GM15510 (cell line): ENCODE data around the gene PIP5K1C.

Source experiments
- POLR2A ChIP-seq: IDR thresholded peaks from 3 replicates; pipeline ENCODE4 v1.6.1; 2011; ENCODE audit warnings: borderline replicate concordance; ENCODE audit not compliant: insufficient read length; ENCODE audit errors: extremely low read depth

PIP5K1C gene

DNA sequence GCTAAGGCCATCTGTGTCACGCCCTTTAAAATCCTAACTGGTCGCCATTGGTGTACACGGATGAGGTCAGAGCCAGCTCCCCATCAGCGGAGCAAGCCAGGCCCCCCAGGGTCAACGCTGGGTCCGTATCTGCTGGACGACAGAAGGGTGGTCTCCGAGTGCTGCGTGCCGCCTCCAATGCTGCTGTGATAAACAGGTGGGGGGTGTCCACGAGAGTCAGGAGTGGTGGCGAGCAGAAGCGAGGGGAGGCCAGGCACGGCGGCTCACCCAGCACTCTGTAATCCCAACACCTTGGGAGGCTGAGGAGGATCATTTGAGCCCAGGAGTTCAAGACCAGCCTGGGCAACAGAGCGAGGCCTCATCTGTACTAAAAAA, 42.9 kb downstream of the PIP5K1C start:
- no peak for TF ChIP-seq POLR2A

DNA sequence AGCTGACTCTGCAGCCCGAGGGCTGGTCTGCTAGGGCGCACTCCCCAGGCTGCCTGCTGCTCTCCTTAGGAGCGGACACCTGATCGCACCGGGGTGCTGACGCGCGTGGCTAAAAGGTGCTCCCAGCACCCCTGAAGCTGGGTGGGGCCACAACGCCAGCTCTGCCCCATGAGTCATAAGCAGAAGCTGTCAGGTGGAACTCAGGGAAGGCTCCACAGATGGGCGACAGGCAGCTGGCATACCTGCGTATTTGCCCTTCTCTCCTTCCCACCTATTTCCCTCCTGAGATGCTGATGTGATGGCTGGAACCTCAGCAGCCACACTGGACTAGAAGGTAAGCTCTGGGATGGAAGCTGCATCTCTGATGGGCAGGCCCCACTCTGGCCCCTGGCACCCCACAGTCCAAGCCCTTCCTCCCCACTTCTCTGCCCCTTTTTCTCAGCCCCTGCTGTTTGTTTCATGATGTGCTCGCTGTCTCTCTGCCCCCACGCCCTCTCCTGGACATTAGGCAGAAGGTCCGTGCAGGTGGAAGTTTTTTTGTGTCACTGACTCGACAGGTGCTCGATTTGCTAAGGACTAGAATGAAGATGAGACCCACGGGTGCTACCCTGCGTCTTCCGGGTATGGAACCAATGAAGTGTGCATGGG, 43.4 kb downstream of the PIP5K1C start:
- TF ChIP-seq POLR2A = no peak

DNA sequence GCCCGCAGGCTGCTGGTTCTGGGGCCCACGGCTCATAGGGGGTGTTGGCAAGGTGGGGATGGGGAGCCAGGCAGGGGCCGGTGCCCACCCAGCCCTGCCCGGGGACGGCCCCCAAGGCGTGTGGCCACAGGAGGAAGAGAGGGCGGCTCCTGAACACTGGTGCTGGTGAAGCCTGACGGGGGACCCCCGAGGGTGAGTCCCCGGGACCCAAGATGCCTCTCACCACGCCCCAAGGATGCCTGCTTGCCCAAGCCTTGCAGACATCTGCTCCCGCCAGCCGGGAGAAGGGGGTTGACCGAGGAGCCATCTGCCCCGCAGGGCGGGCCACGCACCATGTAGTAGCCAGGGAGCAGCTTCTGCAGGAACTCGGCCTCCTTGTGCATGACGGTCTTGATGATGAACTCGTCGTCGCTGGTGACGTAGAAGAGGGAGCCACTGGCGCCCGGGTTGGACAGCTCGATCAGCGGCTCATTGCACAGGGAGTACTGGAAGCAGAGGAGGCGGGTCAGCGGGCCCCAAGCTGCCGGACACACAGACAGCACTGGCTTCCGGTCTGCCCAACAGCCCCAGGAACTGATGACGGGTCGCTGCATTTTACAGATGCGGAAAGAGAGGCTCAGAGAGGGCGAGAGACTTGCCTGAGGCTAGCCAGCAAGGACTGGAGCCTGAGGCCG, 44.1 kb downstream of the PIP5K1C start:
- TF ChIP-seq POLR2A = no peak

DNA sequence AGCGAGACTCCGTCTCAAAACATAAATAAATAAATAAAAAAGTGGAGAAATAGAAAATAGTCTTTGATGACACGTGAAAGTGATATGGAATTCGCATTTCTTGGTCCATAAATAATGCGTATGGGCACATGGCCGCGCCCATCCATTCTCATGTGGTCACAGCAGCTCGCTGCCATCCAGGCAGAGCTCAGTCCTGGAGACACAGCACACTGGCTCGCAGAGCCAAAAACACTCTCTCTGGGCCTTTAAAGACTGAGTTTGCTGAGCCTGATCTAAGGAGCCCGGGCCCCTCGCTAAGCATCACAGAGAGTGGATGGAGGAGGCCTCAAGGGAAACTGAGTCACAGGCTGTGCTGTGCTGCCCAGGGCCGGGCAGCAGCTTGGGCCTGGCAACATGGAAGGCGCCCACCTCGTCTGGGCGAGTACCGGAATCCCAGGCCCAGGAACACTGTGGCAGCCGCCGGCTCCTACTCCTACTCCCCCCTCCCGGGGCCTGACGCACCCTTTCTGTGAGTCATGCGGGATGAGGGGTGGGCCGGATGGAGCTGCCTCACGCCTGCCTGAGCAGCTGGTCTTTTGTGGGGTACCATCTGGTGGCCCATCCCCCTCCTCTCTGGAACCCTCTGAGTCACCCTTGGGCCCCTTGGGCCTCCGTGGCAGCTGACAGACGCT, 44.7 kb downstream of the PIP5K1C start:
- no peak for TF ChIP-seq POLR2A

DNA sequence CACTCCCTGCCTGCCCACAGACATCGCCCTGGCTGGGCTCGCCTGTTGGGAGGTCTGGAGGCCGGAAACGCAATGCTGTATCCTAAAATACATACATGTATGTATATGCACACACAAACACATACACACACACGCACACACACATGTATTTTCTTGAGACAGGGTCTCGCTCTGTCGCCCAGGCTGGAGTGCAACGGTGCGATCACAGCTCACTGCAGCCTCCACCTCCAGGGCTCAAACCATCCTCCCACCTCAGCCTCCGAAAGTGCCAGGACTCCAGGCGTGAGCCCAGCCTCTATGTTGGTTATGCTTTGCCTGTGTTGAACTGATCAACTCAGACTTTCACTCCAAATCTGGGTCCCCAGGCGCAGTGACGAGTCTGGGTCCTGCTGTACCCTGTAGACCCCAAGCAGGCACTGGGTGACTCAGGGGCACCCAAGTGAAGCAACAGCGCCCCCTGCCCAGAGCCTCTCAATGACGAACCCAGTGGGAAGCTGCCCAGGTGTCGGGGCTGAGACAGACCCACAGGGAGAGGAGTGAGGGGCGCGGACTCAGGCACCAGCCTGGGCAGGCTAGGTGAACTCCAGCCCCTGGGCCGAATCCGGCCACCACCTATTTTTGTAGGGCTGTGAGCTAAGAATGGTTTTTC, 46.3 kb downstream of the PIP5K1C start:
- TF ChIP-seq POLR2A = no peak

DNA sequence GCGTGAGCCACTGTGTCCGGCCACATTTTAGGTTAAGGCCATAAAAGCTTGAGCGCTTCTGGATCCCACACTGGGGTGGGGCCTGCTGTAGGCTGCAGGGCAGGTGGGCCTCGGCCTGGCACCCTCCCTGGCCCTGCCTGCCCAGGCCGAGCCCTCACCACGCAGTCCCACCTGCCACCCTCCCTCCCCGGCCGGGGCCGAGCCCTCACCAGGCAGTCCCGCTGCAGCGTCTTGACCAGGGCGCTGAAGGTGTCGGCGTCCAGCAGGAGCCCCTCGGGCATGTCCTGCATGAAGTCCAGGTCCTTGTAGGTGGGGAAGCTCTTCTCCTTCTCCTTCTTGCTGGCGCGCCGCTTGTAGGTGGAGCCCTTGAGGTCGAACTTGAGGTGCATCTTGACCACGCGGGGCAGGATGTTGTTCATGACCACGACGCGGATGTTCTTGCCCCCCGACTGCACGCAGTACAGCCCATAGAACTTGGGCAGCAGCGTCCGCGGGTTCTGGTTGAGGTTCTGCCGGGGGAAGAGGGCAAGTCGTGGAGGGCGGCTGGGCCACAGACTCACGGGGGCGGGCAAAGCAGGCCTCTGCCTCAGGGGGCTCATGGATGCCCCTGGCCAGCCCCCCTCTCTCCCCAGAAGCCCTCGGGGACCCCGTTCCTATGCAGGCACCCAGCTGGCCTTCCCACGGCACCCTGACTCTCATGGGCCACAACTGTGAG, 47.0 kb downstream of the PIP5K1C start:
- no peak for TF ChIP-seq POLR2A

DNA sequence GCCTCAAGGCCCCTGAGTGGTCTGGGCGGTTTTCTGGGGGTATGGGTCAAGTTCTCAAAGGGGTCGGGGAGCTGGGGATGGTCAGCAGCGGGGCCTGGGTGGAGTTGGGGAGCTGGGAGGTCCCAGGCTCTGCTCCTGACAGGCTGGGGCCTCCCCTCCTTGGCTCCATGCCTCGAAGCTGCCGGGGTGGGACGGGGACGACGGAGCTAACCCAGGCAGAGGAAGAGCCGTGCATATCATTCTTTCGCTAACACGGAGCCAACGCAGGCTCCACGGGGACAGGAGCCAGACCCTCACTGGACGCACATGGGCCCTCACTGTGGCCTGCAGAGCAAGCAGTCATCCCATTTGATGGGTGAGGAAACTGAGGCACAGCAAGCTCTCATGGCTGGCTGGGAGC, 47.8 kb downstream of the PIP5K1C start:
- TF ChIP-seq POLR2A = no peak

DNA sequence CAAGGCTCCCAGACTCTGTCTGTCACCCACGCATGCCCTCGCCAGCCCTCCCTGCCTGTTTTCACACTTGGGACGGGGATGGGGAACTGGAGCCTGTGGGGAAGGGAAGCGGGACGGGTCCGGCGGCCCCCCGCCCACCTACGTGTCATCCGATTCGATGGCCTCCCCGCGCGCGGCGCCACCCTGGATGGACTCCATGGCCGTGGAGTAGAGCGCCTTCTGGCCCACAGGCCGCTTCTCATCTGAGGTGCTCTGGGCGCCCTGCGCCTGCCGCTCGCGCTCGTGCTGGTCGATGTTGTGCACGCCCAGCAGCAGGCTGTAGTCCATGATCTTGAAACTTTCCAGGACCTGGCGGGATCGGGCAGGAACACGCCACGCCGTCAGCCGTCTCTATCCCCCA, 48.6 kb downstream of the PIP5K1C start:
- TF ChIP-seq POLR2A = no peak

DNA sequence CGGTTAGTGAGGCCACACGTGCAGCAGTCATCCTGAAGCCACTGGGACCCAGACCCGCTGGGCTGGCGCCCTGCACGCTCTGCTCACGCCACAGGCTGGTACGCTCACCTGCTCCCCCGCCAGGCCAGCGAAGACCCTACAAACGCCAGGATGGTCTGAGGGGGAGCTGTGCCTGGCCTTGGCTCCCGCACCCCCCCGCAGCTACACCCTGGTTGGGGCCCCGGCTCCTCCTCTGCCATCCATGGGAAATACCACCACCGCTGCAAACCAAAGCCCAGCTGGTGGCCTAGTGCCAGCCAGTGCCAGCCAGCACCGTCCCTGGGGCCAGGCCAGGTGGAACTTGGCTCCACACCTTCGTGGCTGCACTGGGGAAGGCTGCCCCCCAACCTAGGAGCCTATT, 50.4 kb downstream of the PIP5K1C start:
- no peak for TF ChIP-seq POLR2A

DNA sequence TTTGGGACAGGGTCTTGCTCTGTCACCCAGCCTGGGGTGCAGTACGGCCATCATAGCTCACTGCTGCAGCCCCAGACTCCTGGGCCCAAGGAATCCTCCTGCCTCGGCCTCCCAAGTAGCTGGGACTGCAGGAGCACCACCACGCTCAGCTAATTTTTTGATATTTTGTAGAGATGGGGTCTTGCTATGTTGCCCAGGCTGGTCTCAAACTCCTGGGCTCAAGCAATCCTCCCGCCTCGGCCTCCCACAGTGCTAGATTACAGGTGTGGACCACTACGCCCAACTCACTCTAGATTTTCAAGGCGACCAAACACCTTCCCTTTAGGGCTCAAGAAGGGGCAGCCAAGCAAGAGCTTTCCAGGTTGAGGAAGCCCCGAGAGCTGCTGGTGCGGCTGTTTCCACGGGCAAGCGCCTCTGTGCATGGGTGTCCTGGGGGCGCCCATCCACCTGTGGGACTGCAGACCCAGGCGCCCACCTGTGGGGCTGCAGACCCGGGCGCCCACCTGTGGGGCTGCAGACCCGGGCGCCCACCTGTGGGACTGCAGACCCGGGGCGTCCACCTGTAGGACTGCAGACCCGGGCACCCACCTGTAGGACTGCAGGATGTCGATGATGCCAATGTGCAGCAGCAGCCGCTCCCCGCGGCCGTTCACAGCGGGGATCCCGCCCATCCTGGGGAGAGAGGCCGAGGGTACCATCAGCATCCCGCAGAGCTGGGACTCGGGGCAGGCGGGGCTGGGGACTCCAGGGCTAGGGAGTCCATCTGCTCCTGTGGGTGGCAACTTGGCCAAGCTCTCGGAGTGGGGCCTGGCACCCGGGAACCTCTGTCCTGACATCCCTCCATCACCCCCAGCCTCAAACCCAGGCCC, 52.0 kb downstream of the PIP5K1C start:
- TF ChIP-seq POLR2A = no peak

DNA sequence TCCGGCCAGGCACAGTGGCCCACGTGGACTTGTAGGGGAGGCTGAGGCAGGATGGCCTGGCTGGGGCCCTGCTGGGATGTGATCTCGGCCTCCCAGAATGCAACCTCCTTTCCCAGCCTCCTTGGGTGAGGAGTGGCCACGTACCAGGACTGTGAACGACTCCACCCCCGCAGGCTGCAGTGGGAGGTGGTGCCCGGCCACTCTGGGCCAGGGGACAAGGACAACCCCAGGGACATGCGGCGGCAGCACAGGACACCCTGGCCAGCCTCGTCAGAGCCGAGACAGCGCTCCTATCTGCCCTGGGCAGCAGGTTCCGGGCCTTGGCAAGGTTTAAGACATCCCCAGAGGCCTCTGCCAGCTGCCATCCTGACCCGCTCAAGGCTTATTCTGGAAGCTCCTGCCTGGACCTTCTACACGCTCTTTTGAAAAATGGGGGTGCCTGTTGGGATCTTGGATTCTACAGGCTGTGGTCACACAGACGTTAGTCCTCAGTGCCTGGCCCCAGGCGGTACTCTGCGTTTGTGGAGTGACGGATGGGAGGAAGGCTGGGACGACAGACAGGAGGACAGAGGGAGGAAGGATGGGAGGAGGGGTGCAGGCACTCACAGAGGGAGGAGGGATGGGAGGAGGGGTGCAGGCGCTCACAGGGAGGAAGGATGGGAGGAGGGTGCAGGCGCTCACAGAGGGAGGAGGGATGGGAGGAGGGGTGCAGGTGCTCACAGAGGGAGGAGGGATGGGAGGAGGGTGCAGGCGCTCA, 53.8 kb downstream of the PIP5K1C start:
- TF ChIP-seq POLR2A = no peak

DNA sequence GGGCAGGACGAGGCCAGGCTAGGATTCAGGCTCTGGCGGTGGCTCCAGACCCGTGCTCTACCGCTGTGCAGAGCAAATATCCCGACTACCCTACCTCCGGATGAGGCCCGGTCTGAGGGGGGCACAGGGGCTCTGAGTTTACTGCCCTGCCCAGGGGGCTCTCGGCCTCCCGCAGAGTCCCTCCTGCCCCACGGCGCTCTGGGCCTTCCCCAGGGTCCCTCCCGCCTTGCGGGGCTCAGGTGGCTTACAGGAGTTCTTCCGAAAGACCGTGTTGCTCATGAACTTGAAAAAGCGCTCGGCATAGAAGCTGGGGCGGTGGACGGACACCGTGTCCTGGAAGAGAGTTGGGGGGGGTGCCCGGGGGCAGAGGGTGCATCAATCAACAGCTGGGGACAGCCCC, 54.5 kb downstream of the PIP5K1C start:
- TF ChIP-seq POLR2A = no peak

DNA sequence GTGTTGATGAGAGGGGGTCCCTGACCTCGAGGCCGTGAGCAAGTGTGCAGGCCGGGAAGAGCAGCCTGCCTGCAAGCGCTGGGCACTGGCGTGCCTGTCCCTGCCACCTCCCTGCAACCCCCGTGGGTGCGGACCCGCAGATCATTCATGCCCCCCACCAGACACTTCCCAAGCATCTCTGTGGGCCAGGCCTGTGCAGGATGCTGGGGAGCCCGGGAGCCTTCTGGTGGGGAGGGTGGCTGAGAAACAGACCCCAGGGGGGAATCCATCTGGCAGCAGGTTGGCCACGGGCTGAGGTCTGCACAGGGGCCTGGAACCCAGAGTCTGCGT, 55.2 kb downstream of the PIP5K1C start:
- TF ChIP-seq POLR2A = no peak
